ENCODE results near the gene TUNAR.

DNA sequence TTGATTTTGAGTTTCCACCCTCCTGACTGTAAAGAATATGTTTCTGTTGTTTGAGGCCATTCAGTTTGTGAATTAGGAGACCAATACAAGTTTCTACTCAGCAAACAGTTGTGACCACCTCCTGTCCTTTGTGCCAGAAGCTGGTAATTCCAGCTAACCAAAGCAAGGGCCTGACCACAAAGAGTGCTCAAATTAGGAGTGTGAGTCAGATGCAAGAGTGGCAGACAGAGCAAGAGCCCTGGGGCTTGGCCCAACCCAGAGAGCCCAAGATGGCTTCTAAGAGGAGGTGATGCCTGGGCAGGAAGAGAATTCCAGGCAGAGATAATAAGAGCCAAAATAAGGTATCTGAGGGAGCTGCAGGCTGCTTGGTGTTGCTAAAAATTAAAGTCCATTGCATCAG is 84.8 kb downstream of the TUNAR start:
- TF ChIP-seq, protein P1, sequence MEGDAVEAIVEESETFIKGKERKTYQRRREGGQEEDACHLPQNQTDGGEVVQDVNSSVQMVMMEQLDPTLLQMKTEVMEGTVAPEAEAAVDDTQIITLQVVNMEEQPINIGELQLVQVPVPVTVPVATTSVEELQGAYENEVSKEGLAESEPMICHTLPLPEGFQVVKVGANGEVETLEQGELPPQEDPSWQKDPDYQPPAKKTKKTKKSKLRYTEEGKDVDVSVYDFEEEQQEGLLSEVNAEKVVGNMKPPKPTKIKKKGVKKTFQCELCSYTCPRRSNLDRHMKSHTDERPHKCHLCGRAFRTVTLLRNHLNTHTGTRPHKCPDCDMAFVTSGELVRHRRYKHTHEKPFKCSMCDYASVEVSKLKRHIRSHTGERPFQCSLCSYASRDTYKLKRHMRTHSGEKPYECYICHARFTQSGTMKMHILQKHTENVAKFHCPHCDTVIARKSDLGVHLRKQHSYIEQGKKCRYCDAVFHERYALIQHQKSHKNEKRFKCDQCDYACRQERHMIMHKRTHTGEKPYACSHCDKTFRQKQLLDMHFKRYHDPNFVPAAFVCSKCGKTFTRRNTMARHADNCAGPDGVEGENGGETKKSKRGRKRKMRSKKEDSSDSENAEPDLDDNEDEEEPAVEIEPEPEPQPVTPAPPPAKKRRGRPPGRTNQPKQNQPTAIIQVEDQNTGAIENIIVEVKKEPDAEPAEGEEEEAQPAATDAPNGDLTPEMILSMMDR (conservative IDR thresholded peaks at IDR 0.05; ENCODE audit: low read depth, low read length), result no peak
- TF ChIP-seq POLR2A (IDR thresholded peaks at IDR 0.05; ENCODE audit: low read depth, low read length), result no peak
- TF ChIP-seq, protein P2, sequence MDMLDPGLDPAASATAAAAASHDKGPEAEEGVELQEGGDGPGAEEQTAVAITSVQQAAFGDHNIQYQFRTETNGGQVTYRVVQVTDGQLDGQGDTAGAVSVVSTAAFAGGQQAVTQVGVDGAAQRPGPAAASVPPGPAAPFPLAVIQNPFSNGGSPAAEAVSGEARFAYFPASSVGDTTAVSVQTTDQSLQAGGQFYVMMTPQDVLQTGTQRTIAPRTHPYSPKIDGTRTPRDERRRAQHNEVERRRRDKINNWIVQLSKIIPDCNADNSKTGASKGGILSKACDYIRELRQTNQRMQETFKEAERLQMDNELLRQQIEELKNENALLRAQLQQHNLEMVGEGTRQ (IDR thresholded peaks at IDR 0.05; ENCODE audit: low read depth, low read length), result no peak
- no peak for TF ChIP-seq NFE2L2 (IDR thresholded peaks at IDR 0.05; ENCODE audit: low read depth, low read length)
- no peak for TF ChIP-seq MXI1 (IDR thresholded peaks at IDR 0.05; ENCODE audit: borderline replicate concordance, low read depth, low read length)
- TF ChIP-seq, protein P3, sequence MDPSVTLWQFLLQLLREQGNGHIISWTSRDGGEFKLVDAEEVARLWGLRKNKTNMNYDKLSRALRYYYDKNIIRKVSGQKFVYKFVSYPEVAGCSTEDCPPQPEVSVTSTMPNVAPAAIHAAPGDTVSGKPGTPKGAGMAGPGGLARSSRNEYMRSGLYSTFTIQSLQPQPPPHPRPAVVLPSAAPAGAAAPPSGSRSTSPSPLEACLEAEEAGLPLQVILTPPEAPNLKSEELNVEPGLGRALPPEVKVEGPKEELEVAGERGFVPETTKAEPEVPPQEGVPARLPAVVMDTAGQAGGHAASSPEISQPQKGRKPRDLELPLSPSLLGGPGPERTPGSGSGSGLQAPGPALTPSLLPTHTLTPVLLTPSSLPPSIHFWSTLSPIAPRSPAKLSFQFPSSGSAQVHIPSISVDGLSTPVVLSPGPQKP (IDR thresholded peaks at IDR 0.05; ENCODE audit: borderline replicate concordance, low read depth, low read length), result no peak
- TF ChIP-seq RAD21 (IDR thresholded peaks at IDR 0.05; ENCODE audit: low read length), result no peak
- TF ChIP-seq MAZ (IDR thresholded peaks at IDR 0.05; ENCODE audit: borderline replicate concordance, low read depth, low read length), result no peak
- no peak for TF ChIP-seq FOS (IDR thresholded peaks at IDR 0.05; ENCODE audit: low read depth, low read length)
- TF ChIP-seq BHLHE40 (IDR thresholded peaks at IDR 0.05; ENCODE audit: low read depth, low read length), result no peak
- TF ChIP-seq CEBPB (IDR thresholded peaks at IDR 0.05; ENCODE audit: low read depth, low read length), result no peak
- no peak for TF ChIP-seq RFX5 (IDR thresholded peaks at IDR 0.05; ENCODE audit: low read depth, low read length)
- TF ChIP-seq RCOR1 (IDR thresholded peaks at IDR 0.05; ENCODE audit: insufficient replicate concordance, low read length), result no peak
